Jurkat, Clone E6-1 (cell line): Measurements from ENCODE around the gene LAS1L.
"Not testable (repeated sequence)": the region's sequence is repeated elsewhere in the genome, so short reads cannot be mapped to it uniquely, and the experiment has no call there.

Source experiments
- DNase-seq: peaks from one replicate; pipeline ENCODE4 v3.0.0-alpha.2; 2011; ENCODE audit warnings: low read depth, low spot score
- H3K4me3 ChIP-seq: 2 replicates; pipeline ENCODE4 v1.5.1; 2011; ENCODE audit warnings: mild to moderate bottlenecking, low read length, control low read depth, moderate library complexity

Gene LAS1L

DNA sequence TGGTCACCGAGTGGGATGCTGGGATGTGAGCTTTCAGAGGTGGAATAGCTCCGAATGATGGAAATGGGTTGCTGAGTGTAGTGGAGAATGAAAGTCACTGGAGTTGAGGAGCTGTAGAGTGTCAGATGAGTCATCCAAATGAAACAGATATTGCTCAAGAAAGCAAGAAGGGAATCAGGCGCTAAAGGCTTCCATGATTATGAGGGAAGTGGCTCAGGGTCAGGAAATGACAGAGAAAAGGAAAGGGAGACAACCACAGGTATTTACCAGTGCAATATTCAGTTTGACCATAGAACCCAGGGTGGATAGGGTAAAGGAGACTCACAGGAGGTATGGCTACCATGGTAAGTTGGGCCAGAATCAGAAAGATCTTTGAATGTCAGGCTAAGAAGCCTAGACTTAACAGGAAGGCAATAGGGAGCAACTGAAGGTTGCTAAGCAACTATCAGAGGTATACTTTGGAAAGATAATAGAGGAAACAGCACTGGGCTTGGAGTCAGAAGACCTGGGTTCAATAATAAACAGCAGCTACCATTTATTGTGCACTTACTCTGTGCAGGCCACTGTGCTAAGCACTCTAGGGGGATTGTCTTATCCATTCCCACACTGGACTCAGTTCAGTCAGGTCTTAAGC, 11.7 kb downstream of the LAS1L start:
- no peak for DNase-seq
- H3K4me3 ChIP-seq, result no peak overlapping the region

DNA sequence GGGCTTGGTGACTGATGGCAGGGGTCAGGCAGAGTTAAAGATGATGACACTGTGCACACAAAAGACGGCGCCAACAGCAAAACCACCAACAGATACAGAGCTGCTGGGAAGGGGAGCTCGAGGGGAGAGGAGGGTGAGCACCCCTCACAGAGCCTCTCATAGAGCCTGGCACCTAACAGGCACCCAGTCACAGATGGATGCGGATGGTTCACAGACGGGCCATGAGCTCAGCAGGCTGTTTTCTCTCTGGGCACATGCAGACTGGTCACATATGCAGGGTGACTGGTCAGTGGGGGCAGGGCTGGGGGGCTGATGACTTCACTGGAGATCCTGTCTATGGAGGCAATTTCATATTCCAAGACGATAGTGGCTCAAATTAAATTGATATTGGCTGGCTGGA, 15.1 kb downstream of the LAS1L start:
- not testable (repeated sequence) for H3K4me3 ChIP-seq, DNase-seq

DNA sequence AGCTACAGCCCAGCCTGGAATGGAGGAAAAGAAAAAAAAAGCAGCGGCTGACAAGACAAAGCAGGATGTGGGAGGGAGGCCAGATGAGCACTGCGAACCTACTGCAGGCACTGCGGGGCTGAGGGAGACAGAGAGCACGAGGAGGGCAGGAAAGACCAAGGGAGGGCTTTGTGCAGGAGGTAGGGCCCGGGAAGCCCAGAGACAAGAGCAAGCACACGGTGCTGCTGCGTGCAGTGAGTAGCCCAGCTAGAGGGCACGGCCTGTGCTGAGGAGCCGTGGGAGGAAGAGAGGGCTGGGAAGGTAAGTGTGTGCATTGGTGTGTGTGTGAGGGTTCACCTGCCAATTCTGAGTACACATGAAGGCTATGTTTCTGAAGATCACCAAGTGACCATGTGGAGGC, 15.6 kb downstream of the LAS1L start:
- not testable (repeated sequence) for DNase-seq, H3K4me3 ChIP-seq

DNA sequence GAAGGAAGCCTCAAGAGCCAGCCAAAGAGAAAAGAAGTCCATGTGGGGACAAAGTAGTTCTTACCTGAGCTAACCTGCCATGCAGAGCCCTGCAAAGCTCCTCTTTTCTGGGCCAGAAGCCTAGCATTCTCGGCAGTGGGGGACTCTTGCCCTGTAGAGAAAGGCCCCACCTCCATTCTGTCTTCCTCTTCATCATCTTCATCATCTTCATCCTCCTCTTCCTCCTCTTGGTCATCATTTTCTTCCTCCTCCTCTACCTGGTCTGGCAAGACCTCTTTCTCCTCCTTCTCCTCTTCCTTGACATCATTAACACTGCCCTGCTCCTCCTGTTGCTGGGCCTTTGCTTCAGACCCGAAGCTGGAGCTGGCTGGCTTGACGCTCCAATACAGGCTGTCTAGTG, 16.7 kb downstream of the LAS1L start:
- H3K4me3 ChIP-seq, result no peak overlapping the region
- DNase-seq, result no peak

DNA sequence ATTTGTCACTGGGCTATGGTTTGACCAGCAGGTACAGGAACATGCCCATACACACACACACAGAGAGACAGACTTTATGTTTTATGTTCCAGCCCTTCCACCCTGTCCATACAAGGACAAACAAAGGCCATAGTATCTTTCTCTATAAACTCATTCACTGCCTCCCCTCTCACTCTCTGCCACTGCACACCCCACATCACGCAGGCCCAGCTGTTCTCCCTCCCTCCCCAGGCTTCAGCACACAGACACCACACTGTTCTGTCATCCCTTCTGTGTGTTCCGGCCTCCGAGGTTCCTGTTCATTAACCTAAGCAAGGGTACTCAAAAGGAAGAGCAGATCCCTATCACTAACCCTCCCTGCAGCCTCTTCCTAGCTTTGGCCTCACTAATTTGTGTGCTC, 17.8 kb downstream of the LAS1L start:
- DNase-seq, result no peak
- no peak overlapping the region for H3K4me3 ChIP-seq

DNA sequence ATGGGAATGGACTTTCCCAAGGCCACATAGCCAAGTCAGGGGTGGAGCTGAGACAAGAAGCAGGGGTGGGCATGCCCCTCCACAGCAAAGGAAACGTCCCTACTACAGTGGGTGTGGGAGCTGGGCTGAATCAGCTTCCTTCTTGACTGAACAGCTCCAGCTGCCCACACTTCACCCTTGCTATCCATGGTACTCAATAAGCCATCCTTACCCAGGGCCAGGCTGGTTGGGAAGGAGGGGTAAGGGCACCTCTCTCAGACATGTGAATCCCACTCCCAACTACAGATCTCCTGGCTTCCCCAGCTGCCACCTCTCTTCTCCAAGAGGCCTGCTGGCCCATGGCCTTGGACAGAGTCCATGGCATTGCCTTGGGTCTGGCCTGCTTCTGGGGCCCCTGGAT, 21.0 kb downstream of the LAS1L start:
- H3K4me3 ChIP-seq, result no peak overlapping the region

DNA sequence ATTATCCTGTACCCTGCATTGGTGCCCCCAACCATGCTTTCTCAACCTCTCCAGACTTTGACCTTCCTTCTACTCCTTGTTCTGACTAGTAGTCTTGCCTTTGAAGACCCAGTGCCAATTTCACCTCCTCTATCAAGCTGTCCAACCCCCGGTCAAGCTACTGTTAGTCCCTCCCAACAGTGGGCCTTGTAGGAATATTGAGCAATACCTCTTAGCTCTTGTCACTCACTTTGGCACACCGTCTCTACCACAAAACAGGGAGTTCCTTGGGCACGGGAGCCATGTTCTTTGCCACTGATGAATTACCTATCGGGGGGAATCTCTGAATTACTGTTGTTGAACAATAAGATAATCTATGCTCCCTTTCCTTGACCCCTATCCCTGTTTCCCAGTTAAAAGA, 25.2 kb downstream of the LAS1L start:
- no peak for DNase-seq
- no peak overlapping the region for H3K4me3 ChIP-seq

More for the DNA sequence above, 21.0 kb downstream of the LAS1L start:
- DNase-seq, result no peak

DNA sequence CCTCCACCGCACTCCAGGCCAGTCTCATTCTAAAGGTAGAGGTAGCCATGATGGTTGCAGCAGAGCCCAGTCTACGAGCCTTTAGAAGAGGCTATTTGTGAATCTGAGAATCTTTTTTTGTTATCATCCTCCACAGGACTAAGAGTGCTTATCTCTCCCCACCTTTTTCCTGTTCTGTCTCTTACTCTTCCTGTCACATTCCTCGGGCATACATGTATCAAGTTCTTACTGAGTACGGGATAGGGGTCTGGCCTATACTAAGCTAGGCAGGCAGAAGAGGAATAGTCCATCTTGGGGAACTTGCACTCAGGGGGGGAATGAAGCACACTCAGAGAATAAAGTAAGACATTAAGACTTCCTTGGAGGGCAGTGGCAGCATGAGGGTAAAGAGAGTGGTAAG, 25.7 kb downstream of the LAS1L start:
- no peak overlapping the region for H3K4me3 ChIP-seq
- no peak for DNase-seq

DNA sequence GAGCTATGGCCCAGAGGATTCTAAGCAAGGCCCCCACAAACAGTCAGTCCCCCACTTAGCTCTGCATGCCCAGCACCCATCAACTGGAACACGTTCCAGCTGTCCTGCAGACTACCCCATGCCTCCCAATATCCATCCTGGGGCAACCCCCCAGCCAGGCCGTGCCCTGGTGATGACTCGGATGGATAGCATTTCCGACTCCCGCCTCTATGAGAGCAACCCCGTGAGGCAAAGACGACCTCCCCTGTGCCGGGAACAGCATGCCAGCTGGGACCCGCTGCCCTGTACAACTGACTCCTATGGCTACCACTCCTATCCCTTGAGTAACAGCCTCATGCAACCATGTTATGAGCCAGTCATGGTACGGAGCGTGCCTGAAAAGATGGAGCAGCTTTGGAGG, 32.0 kb downstream of the LAS1L start:
- DNase-seq, result no peak

DNA sequence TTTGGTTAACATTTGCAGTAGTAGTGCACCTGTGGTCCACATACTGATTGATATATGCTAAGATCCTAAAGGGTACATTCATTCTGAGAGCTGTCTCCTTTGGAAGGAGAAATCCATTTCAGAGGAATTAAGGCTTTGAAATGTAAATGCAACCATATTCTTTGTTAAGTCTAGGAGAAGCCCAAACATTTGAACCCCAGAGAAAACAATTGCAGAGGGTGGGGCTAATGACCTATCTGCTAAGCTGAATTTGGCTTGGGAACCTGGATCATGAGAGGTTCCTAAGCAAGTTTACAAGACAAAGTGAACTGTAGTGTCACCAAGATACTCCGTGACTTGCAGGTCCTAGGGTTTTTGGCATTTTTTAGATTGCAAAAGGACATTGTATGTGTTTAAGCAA, 41.2 kb downstream of the LAS1L start:
- H3K4me3 ChIP-seq, result no peak overlapping the region
- DNase-seq, result no peak

More for the DNA sequence above, 32.0 kb downstream of the LAS1L start:
- no peak overlapping the region for H3K4me3 ChIP-seq

DNA sequence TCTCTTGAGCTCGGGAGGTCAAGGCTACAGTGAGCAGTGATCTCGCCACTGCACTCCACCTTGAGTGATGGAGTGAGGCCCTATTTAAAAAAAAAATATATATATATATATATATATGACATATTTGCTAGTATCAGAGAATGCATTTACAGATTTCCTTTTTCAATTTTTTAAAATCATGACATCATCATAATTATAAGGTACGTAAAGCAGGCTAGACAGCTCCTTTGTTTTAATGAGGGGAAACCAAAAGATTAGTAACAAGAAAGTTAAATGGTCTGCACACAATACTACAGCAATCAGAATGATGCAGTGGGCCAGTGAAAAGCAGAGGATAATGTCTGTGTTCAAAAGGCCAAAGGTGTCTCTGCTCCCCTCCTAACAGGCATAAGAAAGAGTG, 43.0 kb downstream of the LAS1L start:
- H3K4me3 ChIP-seq, result no peak overlapping the region
- DNase-seq, result no peak

DNA sequence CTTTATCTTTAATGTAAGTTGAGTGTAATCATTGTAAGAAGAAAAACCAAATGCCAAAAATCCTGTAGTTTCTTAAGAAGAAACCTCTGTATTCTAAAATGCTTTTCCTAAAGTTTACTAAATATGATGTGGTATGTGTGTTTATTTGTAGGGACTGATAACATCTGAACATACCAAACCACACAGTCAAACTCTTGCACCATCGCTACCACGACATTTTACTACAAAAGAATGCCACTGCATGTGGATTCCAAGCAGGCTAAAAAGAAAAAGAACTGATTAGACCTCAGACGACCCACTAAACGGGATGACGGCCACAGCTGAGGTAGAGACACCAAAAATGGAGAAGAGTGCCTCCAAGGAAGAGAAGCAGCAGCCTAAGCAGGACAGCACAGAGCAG, 46.1 kb downstream of the LAS1L start:
- no peak for DNase-seq
- H3K4me3 ChIP-seq, result no peak overlapping the region

DNA sequence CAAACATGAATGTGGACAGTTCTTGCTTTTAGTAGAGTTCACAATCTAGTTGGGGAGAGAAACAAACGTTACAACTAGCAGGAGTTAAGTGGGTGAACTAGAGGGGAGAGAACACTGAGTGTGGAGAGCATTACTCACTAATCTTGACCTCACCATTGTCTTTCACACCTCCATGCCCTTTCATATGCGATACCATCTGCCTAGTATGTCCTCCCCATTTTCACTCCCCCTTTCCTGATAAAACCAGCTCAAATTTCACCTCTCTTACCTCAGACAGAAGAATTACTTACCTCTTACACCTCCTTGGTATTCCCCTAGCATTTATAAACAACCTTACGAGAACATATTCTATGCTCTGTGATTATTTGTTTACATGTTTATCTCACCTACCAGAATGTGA, 53.6 kb downstream of the LAS1L start:
- H3K4me3 ChIP-seq, result no peak overlapping the region
- DNase-seq, result no peak

DNA sequence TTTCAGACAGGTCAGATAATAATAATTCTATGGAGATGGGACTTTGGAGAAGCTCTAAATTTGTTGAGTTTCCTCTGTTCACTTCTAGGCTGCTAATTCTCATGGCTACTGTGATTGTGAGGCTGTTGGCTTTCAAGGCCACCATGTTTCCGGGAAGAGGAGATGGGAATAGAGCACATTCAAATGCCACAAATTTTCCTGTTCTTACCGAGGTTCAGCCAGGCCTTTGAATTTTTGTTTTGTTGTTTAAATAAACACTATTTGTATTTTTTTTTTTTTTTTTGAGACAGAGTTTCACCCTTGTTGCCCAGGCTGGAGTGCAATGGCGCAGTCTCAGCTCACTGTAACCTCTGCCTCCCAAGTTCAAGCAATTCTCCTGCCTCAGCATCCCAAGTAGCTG, 55.5 kb downstream of the LAS1L start:
- not testable (repeated sequence) for H3K4me3 ChIP-seq, DNase-seq

DNA sequence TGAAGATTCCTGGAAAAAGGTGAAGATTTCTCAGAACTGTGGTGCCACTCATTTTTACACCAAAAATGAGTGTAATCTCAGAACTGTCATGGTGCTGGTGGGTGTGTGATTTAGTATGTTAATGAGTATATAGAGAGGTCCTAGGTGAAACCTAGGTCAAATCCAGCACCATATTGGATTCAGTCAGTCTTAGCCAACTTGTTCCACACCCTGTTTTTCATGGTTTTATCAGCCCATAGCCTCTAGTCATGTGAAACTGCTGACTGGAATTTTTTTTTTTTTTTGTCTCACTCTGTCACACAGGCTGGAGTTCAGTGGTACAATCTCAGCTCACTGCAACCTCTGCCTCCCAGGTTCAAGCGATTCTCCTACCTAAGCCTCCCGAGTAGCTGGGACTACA, 58.0 kb downstream of the LAS1L start:
- no peak for DNase-seq
- H3K4me3 ChIP-seq, result no peak overlapping the region

DNA sequence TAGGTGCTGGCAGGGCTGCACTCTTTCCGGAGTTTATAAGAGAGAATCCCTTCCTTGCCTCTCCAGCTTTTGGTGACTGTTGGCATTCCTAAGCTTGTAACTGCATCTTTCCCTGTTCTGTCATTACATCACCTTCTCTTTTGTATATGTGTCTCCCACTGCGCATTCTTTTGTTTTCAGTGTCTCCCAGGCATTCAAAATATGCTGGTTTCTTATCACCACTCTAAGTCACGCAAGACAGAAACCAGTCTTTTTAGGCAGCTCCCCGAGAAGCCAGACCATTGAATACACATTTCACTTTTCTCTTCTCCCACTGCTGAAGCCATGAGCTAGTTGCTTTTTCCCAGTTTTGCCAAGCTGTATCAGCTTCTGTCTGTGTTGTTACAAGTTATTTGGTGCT, 71.0 kb downstream of the LAS1L start:
- H3K4me3 ChIP-seq, result no peak overlapping the region
- no peak for DNase-seq
